Measurements from ENCODE around the gene RBFOX2.

- TF ChIP-seq REST (IDR thresholded peaks at IDR 0.05; ENCODE audit: low read depth) (no peak), CEBPB (IDR thresholded peaks at IDR 0.05) (no peak), RAD21 (IDR thresholded peaks at IDR 0.05; ENCODE audit: low read depth) (peak; percentile 39; the same call in 1 of the 2 replicates), EP300 (IDR thresholded peaks at IDR 0.05; ENCODE audit: borderline replicate concordance) (no peak), NFIC (IDR thresholded peaks at IDR 0.05) (no peak), ZBTB7A (IDR thresholded peaks at IDR 0.05; ENCODE audit: low read depth) (no peak), USF1 (IDR thresholded peaks at IDR 0.05) (no peak), MAX (IDR thresholded peaks at IDR 0.05) (no peak), YY1 (IDR thresholded peaks at IDR 0.05; ENCODE audit: low read depth) (peak; percentile 66), CREB1 (IDR thresholded peaks at IDR 0.05; ENCODE audit: low read depth) (no peak), TAF1 (IDR thresholded peaks at IDR 0.05; ENCODE audit: low read depth) (no peak), EGR1 (IDR thresholded peaks at IDR 0.05) (no peak), TCF12 (IDR thresholded peaks at IDR 0.05; ENCODE audit: low read depth) (no peak)
Observed at GRCh38 chr22:35712672-35713071, 316.0 kb downstream of the RBFOX2 start.

All from Ishikawa (cell line).